Measurements from ENCODE around the gene WDR17. TPM values are rescaled to one million over a fixed set of nuclear protein-coding genes. Genes with fewer than 3 reads are reported as not detected.

Gene WDR17
- total RNA-seq, 2 donors from 2014 or later = 5.5 to 5.7 TPM

DNA sequence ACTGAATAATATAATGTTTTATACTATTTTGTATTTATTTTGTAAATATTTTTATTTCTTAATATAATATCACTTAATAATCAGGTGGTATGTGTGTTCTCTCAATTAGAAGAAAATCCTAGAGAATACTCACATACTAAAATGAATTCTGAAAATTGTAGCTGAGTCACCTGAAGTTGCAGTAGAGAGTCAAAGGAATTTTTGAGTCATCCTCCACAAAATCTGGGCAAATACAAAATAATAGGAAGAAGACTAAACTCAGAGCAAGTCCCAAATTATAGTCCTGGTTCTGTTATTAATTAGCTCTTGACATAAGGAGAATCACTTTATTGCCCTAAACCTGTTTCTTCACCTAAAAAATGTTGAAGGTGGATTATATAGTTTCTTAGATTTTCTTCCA, 72.0 kb downstream of the WDR17 start:
- no peaks in the 10 kb centered on the region for H3K27me3 ChIP-seq (replicated peaks; ENCODE audit: insufficient read depth)
- H3K4me3 ChIP-seq = no peak overlapping the region
- no peaks in the 10 kb centered on the region for H3K36me3 ChIP-seq
- H3K27ac ChIP-seq = no peak overlapping the region
- TF ChIP-seq POLR2A (IDR thresholded peaks at IDR 0.05) = no peak
- TF ChIP-seq, protein P1, sequence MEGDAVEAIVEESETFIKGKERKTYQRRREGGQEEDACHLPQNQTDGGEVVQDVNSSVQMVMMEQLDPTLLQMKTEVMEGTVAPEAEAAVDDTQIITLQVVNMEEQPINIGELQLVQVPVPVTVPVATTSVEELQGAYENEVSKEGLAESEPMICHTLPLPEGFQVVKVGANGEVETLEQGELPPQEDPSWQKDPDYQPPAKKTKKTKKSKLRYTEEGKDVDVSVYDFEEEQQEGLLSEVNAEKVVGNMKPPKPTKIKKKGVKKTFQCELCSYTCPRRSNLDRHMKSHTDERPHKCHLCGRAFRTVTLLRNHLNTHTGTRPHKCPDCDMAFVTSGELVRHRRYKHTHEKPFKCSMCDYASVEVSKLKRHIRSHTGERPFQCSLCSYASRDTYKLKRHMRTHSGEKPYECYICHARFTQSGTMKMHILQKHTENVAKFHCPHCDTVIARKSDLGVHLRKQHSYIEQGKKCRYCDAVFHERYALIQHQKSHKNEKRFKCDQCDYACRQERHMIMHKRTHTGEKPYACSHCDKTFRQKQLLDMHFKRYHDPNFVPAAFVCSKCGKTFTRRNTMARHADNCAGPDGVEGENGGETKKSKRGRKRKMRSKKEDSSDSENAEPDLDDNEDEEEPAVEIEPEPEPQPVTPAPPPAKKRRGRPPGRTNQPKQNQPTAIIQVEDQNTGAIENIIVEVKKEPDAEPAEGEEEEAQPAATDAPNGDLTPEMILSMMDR (IDR thresholded peaks at IDR 0.05) = no peak
- no peak for TF ChIP-seq POLR2AphosphoS5 (IDR thresholded peaks at IDR 0.05)
- H3K9me3 ChIP-seq = no peaks in the 10 kb centered on the region
- no peak for DNase-seq (ENCODE audit: low spot score)
- intact Hi-C loops (cut with DNase I) = no loop called here
- no peaks in the 10 kb centered on the region for H3K4me1 ChIP-seq (replicated peaks)

DNA sequence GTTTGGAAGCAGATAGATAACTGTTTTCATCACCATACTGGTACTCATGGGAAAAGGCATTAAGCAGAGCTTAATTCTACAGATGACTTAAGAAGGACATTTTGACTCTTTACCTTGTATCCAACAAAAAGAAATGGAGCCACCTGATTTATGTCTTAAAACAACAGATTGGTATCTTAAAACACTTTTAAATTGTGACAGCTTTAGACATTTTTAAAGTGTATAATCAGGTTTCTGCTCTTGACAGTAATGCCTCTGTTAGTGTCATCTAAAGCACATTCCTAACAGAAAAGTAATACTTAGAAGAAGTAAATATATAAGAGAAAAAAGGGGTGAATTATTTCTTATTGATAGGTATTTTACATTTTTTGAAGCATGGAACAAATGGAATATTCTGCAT, 73.9 kb downstream of the WDR17 start:
- no peak overlapping the region for H3K4me3 ChIP-seq
- TF ChIP-seq, protein P1 (IDR thresholded peaks at IDR 0.05) = no peak
- TF ChIP-seq POLR2AphosphoS5 (IDR thresholded peaks at IDR 0.05) (no peak), POLR2A (IDR thresholded peaks at IDR 0.05) (no peak)
- DNase-seq (ENCODE audit: low spot score) = no peak

DNA sequence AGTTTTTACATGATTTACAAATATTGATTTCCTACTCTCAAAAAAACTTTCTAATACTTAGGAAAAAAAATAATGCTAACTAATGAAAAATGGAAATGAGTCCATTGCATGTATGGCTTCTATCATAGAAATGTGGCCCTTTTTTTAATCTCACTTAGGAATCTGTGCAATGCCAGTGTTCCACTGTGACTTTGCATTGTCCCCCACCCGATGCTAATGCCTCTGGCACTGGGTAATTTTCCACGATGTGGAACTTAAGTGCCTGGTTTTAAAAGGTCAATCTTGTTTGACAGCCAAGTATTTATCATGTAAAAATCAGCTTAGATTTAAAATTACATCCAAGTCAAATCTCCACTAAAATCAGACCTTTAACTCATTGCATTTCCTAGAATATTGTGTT, 76.6 kb downstream of the WDR17 start:
- Histone ChIP-seq H3K4me3 (no peak overlapping the region), H3K27ac (no peak overlapping the region), H3K4me1 (replicated peaks) (no peaks in the 10 kb centered on the region), H3K36me3 (no peaks in the 10 kb centered on the region), H3K9me3 (no peaks in the 10 kb centered on the region), H3K27me3 (replicated peaks; ENCODE audit: insufficient read depth) (no peaks in the 10 kb centered on the region)
- WGBS = 43% methylated on average over 2 of the region's 2 CpGs
- DNase-seq (ENCODE audit: low spot score) = no peak
- TF ChIP-seq POLR2AphosphoS5 (IDR thresholded peaks at IDR 0.05) (no peak), POLR2A (IDR thresholded peaks at IDR 0.05) (no peak)
- TF ChIP-seq, protein P1 (IDR thresholded peaks at IDR 0.05) = no peak
- intact Hi-C loops (cut with DNase I) = no loop called here

More for the DNA sequence above, 73.9 kb downstream of the WDR17 start:
- Histone ChIP-seq H3K9me3 (no peaks in the 10 kb centered on the region), H3K4me1 (replicated peaks) (no peaks in the 10 kb centered on the region), H3K27me3 (replicated peaks; ENCODE audit: insufficient read depth) (no peaks in the 10 kb centered on the region), H3K36me3 (no peaks in the 10 kb centered on the region), H3K27ac (no peak overlapping the region)
- intact Hi-C loops (cut with DNase I) = no loop called here

DNA sequence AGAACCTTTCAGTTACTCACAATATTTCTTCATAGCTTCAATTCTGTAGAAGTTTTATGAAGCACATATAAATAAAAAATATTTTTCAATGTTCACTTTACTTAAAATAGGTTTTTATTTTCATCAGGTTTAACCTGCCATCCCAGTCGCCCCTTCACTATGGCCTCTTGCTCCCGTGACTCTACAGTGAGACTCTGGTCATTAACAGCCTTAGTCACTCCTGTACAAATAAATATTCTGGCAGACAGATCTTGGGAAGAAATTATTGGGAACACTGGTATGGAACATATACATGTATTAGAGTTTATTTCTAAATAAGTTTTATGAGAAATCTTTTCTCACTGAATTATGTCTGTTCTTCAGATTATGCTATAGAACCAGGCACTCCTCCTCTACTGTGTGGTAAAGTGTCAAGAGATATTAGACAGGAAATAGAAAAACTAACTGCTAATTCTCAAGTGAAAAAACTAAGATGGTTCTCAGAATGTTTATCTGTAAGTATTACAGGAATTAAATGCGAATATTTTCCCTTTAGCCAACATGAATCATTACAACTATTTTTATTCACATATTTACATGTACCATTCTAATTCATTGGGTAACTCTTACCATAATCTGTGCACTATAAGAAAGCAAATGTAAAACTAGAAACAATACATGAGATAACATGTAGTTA, 84.2 kb downstream of the WDR17 start:
- Histone ChIP-seq H3K27me3 (replicated peaks; ENCODE audit: insufficient read depth) (no peaks in the 10 kb centered on the region), H3K36me3 (no peaks in the 10 kb centered on the region), H3K27ac (no peak overlapping the region), H3K4me1 (replicated peaks) (no peaks in the 10 kb centered on the region), H3K9me3 (no peaks in the 10 kb centered on the region), H3K4me3 (no peak overlapping the region)
- intact Hi-C loops (cut with DNase I) = loop anchor here (2.0 to 5.0 kb wide), 2 partner anchors 127 to 187 kb away; no protein-coding TSS in a partner anchor
- 59% methylated on average over 3 of the region's 3 CpGs for WGBS
- TF ChIP-seq, protein P1 (IDR thresholded peaks at IDR 0.05) = no peak
- TF ChIP-seq POLR2A (IDR thresholded peaks at IDR 0.05) (no peak), POLR2AphosphoS5 (IDR thresholded peaks at IDR 0.05) (no peak)
- no peak for DNase-seq (ENCODE audit: low spot score)

DNA sequence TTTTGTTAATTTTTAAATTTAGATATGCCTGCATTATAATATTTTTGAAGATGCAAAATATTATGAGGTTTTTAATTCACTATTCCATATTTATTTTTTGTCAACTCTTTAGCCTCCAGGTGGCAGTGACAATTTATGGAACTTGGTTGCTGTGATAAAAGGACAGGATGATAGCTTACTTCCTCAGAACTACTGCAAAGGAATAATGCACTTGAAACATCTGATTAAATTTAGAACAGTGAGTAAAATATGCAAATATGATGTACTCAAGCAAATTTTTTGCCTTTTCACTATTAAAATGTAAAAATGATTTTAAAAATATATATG, 84.7 kb downstream of the WDR17 start:
- TF ChIP-seq, protein P1 (IDR thresholded peaks at IDR 0.05) = peak in 2 of 4 experiments; percentile 40 to 61
- TF ChIP-seq POLR2AphosphoS5 (IDR thresholded peaks at IDR 0.05) = no peak
- no peak for TF ChIP-seq POLR2A (IDR thresholded peaks at IDR 0.05)
- no peaks in the 10 kb centered on the region for H3K36me3 ChIP-seq
- H3K27me3 ChIP-seq (replicated peaks; ENCODE audit: insufficient read depth) = no peaks in the 10 kb centered on the region
- no peaks in the 10 kb centered on the region for H3K4me1 ChIP-seq (replicated peaks)
- H3K4me3 ChIP-seq = no peak overlapping the region
- intact Hi-C loops (cut with DNase I) = loop anchor here (2.0 to 5.0 kb wide), 2 partner anchors 126 to 187 kb away; no protein-coding TSS in a partner anchor
- DNase-seq (ENCODE audit: low spot score) = no peak
- H3K9me3 ChIP-seq = no peaks in the 10 kb centered on the region
- H3K27ac ChIP-seq = no peak overlapping the region

Measured in prostate gland (tissue), 2 donors.